ENCODE results near the gene ZNF12. TPM values are rescaled to one million over a fixed set of nuclear protein-coding genes. Genes with fewer than 3 reads are reported as not detected.

ZNF12 gene
- total and polyA plus RNA-seq, 2 donors (not counting 1 experiment from before 2014, with no cell fraction given) = 15.9 to 17.8 TPM

DNA sequence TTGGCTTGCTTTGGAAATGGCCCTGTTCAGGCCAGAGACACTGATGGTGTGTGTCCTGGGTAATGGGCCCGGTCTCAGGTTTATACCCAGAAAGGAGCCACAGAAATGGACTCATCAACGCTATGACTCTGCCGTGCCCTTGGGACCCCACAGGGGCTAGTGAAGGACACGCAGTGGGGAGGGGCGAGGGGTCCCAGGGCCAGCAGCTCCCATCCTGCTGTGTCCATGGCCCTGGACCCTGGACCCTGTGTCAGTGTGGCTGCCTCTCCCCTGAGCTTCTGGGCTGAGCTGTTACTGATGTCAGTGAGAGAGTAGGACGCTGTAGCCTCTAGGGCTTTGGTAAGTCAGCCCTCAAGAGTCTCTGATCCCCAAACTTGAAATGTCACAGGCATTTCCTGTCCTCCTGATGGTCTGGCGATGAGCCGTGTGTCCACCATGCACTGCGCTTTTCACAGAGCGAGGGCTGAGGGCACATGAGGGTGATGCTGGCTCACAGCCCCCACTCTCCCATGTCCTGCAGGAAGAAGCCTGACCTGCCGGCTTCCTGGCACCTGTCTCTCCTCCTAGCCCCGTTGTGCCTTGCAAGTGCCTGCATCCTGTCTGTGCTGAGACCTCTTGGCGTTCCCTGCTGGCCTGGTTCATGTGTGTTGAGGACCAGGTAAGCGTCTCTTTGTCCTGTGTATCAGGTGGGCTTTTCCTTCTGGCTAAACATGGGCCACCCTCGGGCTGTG lies 65.3 kb downstream of the ZNF12 start:
- no peaks in the 10 kb centered on the region for H3K4me1 ChIP-seq (ENCODE audit: control insufficient read depth, extremely low read depth, insufficient read depth, low read length)
- no peaks in the 10 kb centered on the region for H3K27me3 ChIP-seq (ENCODE audit: control insufficient read depth, insufficient read depth, low read length)
- H3K36me3 ChIP-seq (ENCODE audit: control insufficient read depth, insufficient read depth, low read length) = peaks cover 14% of the 10 kb centered on the region
- H3K27ac ChIP-seq (ENCODE audit: insufficient read depth, low read length) = no peak overlapping the region
- DNase-seq (ENCODE audit: low read depth in 2 of 2) = no peak
- H4K20me1 ChIP-seq (ENCODE audit: control insufficient read depth, extremely low read depth, insufficient read depth, low read length) = no peaks in the 10 kb centered on the region
- H3K9me3 ChIP-seq (ENCODE audit: control insufficient read depth, insufficient read depth, low read depth, low read length) = no peaks in the 10 kb centered on the region
- no peak overlapping the region for H3K4me3 ChIP-seq (replicated peaks in 1 of 4; ENCODE audit: control extremely low read depth in 1 of 4, insufficient read depth in 1 of 4, low read depth in 3 of 4, low read length in 4 of 4)
- no peak overlapping the region for H3K9ac ChIP-seq (ENCODE audit: insufficient read depth, low read length)
- no peak for TF ChIP-seq EZH2 (IDR thresholded peaks at IDR 0.05; ENCODE audit: low read length, missing control alignments)
- no peak for TF ChIP-seq CTCF (conservative IDR thresholded peaks at IDR 0.05 in 1 of 2, IDR thresholded peaks at IDR 0.05 in 1 of 2; ENCODE audit: low read depth in 1 of 2, low read length in 2 of 2)
- peaks cover 25% of the 10 kb centered on the region for H3K79me2 ChIP-seq (ENCODE audit: control insufficient read depth, insufficient read depth, low read length)
- no peak overlapping the region for H3K4me2 ChIP-seq (ENCODE audit: extremely low read depth, insufficient read depth, low read length)
- H2AFZ ChIP-seq (ENCODE audit: low read length) = no peak overlapping the region

DNA sequence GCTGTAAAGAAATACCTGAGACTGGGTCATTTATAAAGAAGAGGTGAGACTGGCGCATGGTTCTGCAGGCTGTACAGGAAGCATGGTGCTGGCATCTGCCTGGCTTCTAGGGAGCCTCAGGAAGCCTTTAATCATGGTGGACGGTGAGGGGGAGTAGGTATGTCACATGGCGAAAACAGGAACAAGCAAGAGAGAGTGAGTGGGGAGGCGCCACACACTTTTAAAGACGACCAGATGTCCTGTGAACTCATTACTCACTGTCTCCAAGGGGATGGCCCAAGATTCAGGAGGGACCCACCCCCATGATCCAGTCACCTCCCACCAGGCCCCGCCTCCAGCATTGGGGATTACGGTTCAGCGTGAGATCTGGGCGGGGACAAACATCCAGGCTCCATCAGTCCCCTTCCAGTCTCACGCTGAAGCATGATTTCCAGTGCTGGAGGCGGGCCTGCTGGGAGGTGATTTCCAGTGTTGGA lies 66.5 kb downstream of the ZNF12 start:
- peaks cover 12% of the 10 kb centered on the region for H3K36me3 ChIP-seq (ENCODE audit: control insufficient read depth, insufficient read depth, low read length)
- DNase-seq (ENCODE audit: low read depth in 2 of 2) = peak; percentile 23 to 29
- H3K27me3 ChIP-seq (ENCODE audit: control insufficient read depth, insufficient read depth, low read length) = no peaks in the 10 kb centered on the region
- H3K4me3 ChIP-seq (replicated peaks in 1 of 4; ENCODE audit: control extremely low read depth in 1 of 4, insufficient read depth in 1 of 4, low read depth in 3 of 4, low read length in 4 of 4) = no peak overlapping the region
- no peaks in the 10 kb centered on the region for H3K4me1 ChIP-seq (ENCODE audit: control insufficient read depth, extremely low read depth, insufficient read depth, low read length)
- no peak overlapping the region for H3K4me2 ChIP-seq (ENCODE audit: extremely low read depth, insufficient read depth, low read length)
- no peaks in the 10 kb centered on the region for H3K9me3 ChIP-seq (ENCODE audit: control insufficient read depth, insufficient read depth, low read depth, low read length)
- no peak overlapping the region for H3K27ac ChIP-seq (ENCODE audit: insufficient read depth, low read length)
- no peaks in the 10 kb centered on the region for H4K20me1 ChIP-seq (ENCODE audit: control insufficient read depth, extremely low read depth, insufficient read depth, low read length)
- peaks cover 25% of the 10 kb centered on the region for H3K79me2 ChIP-seq (ENCODE audit: control insufficient read depth, insufficient read depth, low read length)
- no peak overlapping the region for H3K9ac ChIP-seq (ENCODE audit: insufficient read depth, low read length)
- no peak overlapping the region for H2AFZ ChIP-seq (ENCODE audit: low read length)
- no peak for TF ChIP-seq CTCF (conservative IDR thresholded peaks at IDR 0.05 in 1 of 2, IDR thresholded peaks at IDR 0.05 in 1 of 2; ENCODE audit: low read depth in 1 of 2, low read length in 2 of 2)
- no peak for TF ChIP-seq EZH2 (IDR thresholded peaks at IDR 0.05; ENCODE audit: low read length, missing control alignments)

GRCh38 chr7:6639627-6640026 lies 67.1 kb downstream of the ZNF12 start:
- no peaks in the 10 kb centered on the region for H3K27me3 ChIP-seq (ENCODE audit: control insufficient read depth, insufficient read depth, low read length)
- DNase-seq (ENCODE audit: low read depth in 2 of 2) = no peak
- no peak overlapping the region for H3K4me3 ChIP-seq (replicated peaks in 1 of 4; ENCODE audit: control extremely low read depth in 1 of 4, insufficient read depth in 1 of 4, low read depth in 3 of 4, low read length in 4 of 4)
- no peak overlapping the region for H2AFZ ChIP-seq (ENCODE audit: low read length)
- H3K9ac ChIP-seq (ENCODE audit: insufficient read depth, low read length) = no peak overlapping the region
- H4K20me1 ChIP-seq (ENCODE audit: control insufficient read depth, extremely low read depth, insufficient read depth, low read length) = no peaks in the 10 kb centered on the region
- TF ChIP-seq EZH2 (IDR thresholded peaks at IDR 0.05; ENCODE audit: low read length, missing control alignments) = no peak
- no peak for TF ChIP-seq CTCF (conservative IDR thresholded peaks at IDR 0.05 in 1 of 2, IDR thresholded peaks at IDR 0.05 in 1 of 2; ENCODE audit: low read depth in 1 of 2, low read length in 2 of 2)
- H3K79me2 ChIP-seq (ENCODE audit: control insufficient read depth, insufficient read depth, low read length) = peaks cover 25% of the 10 kb centered on the region
- no peak overlapping the region for H3K4me2 ChIP-seq (ENCODE audit: extremely low read depth, insufficient read depth, low read length)
- no peaks in the 10 kb centered on the region for H3K4me1 ChIP-seq (ENCODE audit: control insufficient read depth, extremely low read depth, insufficient read depth, low read length)
- H3K9me3 ChIP-seq (ENCODE audit: control insufficient read depth, insufficient read depth, low read depth, low read length) = no peaks in the 10 kb centered on the region
- peaks cover 12% of the 10 kb centered on the region for H3K36me3 ChIP-seq (ENCODE audit: control insufficient read depth, insufficient read depth, low read length)
- H3K27ac ChIP-seq (ENCODE audit: insufficient read depth, low read length) = no peak overlapping the region

Measured in fibroblast of lung (primary cell).